ENCODE data around the gene UBE2S.

The UBE2S gene

DNA sequence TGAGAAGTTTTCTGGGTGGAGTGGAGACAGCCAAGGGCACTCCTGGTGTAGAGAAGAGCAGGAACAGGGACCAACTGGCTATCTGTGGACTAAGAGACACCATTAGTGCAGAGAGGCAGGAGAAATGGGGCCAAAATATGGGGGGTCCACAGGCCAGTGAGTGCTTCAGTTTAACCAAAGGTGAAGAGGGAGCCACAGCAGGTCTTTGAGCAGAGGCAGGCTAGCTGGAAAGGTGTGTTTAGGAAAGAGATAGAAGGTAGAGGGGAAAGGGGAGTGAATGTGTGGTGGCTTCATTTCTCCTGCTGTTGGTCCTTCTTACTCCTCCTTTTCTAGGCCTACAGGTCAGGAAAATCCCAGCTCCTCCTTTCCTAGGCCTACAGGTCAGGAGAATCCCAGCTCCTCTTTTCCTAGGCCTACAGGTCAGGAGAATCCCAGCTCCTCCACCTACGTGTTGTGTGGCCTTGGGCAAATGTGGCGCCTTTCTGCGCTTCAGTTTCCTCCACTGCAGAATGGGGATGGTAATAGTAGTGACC, 25.0 kb downstream of the UBE2S start:
- no peak for DNase-seq

DNA sequence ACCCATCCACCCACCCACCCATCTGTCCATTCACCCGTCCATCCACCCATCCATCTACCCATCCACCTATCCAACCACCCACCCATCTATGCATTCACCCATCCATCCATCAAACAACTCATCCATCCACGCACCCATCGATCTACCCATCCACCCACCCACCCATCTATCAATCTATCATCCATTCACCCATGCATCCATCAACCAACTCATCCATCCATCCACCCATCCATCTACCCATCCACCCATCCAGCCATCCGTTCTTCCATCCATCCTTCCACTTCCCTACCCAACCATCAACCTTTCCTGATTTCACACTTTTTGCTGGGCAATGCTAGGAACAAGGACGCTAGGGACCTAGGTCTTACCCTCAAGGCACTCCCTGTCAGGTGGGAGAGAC, 25.6 kb downstream of the UBE2S start:
- DNase-seq = no peak

DNA sequence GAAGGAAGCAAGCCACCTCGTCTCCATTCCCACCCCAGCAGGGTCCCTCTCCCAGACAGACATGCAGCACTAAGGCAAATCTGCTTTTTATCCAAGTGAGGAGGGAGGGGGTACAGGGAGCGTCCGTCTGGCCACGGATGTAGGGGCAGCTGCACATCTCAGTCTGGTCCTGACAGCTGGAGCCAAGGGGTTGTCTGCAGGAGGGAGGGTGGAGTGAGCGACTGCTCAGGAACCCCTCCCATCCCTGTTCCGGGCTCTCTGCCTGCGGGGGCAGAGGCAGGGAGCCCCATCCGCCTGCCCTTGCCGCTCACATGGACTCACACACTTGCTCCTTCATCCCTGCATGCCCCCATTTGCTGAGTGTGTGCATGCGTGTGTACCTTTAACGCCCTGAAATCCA, 28.4 kb downstream of the UBE2S start:
- DNase-seq = no peak

DNA sequence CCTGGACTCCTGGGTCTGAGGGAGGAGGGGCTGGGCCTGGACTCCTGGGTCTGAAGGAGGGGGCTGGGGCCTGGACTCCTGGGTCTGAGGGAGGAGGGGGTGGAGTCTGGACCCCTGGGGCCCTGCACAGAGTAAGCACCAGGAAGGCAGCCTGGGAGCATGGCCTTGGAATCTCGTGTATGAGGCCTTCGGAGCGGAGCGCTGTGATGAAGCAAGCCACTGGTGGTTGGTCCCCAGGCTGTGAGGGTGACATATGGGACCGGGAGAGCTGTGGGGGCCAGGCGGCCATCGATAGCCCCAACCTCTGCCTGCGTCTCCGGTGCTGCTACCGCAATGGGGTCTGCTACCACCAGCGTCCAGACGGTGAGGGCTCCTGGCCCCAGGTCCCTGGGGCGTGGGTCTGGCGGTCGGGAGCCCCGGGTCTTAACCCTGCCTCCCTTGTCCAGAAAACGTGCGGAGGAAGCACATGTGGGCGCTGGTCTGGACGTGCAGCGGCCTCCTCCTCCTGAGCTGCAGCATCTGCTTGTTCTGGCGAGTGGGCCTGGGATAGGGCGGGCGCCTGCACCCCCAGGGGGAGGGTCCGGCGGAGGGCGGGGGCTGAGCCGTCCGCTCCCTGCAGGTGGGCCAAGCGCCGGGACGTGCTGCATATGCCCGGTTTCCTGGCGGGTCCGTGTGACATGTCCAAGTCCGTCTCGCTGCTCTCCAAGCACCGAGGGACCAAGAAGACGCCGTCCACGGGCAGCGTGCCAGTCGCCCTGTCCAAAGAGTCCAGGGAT, 30.0 kb downstream of the UBE2S start:
- DNase-seq = no peak

DNA sequence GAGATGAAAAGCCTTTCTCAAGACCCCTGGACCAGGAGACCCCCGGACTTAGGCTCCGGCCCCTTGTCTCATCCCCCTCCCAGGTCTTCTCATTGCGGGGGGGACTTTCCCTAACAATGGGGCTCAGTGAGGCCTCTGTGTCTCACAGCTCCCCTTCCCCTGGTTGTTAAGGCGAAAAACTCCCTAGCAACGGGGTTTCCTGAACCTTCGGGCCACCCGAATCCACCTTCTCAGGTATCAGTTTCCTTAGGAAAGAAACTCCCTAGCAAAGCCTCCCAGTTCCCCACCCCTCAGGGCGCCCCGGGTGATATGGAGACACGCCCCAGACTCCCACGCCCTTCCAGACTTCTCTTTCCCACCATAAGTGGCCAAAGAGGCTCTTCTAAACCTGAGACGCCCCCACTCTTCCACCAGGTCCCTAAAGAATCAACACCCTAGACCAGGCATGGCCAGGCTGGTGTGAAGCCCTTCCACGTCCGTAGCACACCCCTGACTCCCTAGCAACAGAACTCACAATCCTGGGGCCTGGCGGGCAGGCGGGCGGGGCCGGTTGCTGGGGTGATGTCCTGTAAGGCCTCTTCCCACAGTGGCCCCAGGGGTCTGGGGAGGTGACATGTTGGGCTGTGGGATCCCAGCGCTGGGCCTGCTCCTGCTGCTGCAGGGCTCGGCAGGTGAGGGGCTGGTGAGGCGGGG, 31.2 kb downstream of the UBE2S start, which contains the start of gene TMEM190:
TMEM190 (plus strand) TSS at position 586 of the 693 bp plus-strand sequence; CDS start at position 614, 28 bp downstream.
- no peak for DNase-seq

DNA sequence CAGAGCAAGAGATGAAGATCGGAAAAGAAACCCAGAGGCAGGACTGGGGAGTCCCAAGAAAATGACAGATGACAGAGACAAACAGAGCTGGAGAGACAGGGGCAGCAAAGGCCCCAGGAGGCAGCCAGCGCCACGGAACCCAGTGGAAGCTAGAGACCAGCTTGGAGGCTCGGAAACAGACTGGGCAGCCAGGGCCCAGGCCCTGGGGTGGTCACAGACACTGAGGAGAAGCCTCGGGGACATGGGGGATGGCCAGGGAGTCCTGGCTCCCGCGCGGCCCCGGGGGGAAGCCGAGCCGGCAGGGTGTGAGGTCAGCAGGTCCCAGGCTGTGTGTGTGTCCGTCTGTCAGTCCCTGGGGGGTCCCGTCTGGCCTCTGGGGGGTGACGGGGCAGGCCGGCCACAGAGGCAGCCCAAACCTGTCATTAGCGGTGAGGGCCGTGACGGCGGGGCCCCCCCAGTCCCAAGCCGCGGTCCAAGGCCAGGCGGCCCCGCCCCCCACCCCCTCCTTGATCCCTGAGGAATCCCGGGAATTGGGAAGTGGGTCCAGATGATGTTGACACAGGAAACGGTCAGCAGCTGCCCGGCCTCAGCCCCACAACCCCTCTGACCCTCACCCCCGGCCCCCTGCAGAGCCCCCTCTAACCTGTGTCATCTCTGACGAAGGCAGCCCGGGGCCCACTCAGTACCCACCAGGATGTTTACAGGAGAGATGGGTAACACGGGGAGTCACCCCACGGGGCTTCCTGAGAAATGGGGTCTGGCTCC, 33.4 kb downstream of the UBE2S start:
- DNase-seq = no peak

DNA sequence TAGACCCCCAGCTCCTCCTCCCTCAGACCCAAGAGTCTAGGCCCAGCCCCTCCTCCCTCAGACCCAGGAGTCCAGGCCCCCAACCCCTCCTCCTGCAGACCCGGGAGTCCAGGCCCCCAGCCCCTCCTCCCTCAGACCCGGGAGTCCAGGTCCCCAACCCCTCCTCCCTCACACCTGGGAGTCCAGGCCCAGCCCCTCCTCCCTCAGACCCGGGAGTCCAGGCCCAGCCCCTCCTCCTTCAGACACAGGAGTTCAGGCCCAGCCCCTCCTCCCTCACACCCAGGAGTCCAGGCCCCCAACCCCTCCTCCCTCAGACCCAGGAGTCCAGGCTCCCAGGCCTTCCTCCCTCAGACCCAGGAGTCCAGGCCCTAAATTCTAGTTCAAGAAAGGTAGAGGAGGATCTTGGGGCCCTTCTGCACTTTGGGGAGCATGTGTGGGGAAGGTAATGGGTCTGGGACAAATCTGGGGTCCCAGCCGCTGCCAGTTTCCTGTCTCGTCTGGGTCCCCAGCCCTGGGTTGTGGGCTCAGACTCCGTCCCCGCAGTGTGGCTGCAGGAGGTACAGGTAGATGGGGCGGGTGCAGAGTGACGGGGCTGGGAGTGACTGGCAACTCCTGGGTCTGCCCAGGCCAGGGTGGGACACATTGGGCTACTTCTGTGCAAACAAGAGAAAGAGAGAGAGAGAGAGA, 34.1 kb downstream of the UBE2S start:
- no peak for DNase-seq

DNA sequence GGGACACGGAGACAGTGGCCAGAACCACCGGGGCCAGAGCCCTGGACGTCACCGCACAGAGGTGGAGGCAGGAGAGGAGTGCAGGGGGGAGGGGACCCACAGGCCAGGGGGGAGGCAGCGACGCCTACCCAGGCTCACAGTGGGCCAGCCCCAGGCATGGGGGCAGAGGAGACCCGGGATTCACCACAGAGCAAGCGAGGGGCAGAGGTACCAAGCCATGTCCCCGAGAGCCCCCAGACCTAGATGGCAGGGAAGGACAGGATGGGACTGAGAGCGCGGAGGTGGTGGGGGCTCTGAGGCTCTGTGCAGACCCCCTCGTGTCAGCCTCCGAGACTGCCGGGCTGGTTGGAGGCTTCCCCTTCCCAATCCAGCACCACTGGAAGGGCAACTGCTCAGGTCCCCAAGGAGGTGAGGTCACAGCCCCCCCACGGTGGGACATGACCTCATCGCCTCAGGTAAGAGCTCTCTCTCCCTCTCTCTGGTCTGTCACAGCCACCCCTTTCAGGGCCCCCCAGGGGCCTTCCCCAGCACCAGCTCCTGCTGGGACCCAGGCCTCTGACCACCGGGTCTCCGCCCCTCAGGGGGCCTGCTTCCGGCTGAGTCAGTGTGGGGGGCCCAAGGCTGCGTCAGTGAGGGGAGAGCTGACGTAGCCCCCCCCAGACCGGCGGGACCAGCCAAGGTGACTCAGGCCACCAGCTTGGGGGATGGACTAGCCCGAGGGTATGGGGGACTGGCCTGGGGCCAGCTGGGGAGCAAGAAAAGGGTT, 35.1 kb downstream of the UBE2S start:
- no peak for DNase-seq

DNA sequence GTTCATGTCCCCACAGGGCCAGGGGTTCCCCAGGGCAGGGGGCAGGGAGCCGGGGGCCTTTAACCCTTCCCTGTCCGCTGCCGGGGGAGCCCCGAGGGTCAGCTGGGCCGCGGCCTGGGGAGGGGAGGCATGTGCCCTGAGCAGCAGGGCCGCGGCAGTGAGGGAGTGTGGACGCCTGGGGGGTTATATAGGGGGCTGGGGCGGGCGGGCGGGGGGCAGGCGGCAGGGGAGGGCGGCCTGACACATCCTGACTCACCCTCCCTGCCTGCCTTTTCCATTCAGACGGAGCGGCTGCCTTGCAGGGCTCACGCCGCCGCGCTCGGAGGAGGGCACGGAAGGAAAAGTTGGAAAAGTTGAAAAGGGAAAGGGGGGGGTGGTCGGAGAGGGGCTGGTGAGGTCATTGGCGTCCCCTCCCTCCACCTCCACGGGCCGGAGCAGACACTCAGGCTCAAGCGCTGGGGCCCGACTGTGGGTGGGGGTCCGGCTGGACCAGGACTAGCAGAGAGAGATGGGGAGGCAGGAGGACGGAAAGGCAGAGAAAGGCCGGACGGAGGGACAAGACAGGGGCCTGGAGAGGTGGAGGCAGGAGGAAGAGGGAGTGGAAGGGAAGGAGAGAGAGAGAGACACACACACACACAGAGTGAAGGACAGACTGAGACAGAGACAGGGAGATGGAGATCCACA, 37.1 kb downstream of the UBE2S start, which contains the start of gene IL11:
IL11 (minus strand) TSS at position 159 of the 684 bp plus-strand sequence; CDS start at position 6, 153 bp downstream.
- DNase-seq = no peak

DNA sequence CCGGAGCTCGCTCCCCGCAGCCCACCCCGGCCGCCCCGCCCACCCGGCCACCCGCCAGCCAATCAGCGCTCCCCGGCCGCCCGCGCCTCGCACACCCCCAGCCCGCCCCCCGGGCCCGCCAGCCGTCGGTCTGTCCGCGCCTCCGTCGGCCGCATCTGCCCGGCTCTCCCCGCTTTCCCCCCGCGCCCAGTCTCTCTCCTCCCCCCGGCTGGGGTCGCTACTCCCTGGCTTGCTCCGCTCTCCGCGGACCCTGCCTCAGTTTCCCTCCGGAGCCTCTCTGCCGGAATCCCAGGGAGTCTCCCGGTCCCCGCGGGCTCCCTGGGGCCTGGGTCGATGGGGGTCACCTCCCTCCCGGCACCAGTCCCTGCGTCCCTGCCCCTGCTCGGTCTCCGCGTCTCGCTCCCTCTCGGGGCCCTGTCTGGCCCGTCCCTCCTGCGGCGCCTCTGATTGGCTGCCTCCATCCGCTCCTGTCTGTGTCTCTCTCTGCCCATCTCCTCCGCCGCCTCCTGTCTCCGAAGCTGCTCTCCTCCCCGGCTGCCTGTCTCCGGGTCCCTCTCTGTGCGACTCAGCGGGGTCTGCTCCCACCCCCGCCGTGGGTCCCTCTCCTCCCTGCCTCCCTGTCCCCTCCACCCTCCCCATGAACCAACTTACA, 37.8 kb downstream of the UBE2S start:
- DNase-seq = no peak

DNA sequence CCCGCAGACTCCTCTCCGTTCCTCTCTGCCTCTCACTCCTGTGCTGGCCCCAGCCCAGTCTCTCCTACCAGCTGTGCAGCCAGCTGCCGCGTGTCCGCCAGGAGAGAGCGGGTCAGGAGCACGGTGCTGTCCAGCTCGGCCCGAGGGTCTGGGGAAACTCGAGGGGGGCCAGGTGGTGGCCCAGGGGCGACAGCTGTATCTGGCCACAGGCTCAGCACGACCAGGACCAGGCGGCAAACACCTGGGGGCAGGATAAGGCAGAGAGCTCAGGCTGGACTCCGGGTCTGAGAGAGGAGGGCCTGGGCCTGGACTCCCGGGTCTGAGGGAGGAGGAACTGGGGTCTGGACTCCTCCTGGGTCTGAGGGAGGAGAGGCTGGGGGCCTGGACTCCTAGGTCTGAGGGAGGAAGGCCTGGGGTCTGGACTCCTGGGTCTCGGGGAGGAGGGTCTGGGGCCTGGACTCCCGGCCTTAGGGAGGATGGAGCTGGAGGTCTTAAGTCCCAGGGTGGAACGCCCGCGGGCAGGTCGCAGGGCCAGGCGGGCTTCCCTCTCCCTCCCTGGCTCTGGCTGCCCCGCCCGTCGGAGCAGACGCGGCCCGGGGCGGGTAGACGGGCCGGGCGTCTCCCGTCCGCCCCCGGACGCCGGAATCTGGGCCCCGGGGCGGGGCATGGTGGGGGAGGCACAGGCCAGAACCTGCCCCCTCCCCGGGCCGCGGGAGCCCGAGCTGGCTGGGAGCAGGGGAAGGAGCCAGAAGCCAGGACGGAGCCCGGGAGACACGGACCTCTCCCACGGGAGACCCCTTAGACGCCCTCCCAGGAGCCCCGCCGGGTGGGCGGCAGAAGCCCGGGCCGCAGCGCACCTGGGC, 38.7 kb downstream of the UBE2S start:
- no peak for DNase-seq

DNA sequence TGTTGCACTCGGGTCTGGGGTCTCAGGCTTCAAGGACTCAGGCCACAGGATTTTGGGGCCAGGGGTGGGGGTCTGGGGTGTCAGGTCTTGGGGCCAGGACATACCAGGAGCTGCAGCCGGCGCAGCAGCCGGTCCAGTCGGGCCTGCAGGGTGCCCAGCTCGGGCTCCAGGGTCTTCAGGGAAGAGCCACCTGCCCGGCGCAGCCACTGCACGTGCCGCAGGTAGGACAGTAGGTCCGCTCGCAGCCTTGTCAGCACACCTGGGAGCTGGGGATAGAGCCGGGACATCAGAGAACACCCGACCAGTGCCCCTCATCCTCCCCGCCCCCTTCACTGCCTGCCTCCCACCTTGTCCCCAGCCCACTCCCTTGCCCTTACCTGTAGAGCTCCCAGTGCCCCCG, 39.5 kb downstream of the UBE2S start:
- DNase-seq = no peak

DNA sequence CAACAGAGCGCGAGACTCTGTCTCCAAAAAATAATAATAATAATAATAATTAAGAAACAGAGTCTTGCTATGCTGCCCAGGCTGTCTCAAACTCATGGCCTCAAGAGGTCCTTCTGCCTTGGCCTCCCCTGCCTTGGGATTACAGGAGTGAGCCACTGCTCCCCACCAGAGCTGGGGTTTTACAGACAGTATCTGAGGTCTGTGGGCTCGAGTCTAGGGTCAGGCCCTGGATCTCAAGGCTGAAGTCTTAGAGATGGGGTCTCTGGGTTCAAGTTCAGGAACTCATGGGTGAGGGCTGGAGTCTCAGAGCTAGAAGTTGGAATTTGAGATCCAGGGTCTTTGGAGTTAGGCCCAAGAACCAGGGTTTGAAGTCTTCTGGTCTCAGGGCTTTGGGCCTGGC, 40.8 kb downstream of the UBE2S start:
- no peak for DNase-seq

DNA sequence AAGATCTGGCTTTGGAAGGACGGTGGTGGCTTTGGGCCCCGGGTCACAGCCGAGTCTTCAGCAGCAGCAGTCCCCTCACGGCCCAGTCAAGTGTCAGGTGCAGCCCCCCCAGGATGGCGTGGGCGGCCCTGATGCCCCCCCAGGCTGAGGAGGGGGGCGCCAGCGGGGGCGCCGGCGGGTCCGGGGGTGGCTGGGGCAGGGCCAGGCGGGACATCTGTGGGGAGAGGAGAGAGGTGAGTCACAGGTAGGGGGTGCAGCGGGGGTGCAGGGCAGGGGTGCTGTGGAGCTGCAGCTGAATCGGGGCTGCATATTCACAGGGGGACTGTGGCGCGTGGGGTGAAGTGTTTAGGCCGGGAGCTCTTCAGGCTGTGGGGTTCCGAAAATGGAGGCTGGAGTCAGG, 41.6 kb downstream of the UBE2S start:
- no peak for DNase-seq

DNA sequence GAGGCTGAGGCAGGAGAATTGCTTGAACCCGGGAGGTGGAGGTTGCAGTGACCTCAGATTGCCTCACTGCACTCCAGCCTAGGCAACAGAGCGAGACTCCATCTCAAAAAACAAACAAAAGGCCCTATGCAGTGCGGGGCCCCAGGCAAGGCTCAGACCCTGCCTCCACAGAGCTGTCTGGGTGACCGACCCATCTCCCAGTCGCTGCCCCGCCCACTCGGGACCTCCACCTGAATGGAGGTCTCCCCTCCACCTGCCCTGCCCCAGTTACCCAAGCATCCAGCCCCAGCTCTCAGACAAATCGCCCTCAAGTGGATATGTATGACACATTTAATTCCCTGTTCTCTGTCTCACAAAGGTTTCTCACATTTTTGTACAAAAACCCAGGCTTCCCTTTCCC, 42.3 kb downstream of the UBE2S start:
- no peak for DNase-seq

DNA sequence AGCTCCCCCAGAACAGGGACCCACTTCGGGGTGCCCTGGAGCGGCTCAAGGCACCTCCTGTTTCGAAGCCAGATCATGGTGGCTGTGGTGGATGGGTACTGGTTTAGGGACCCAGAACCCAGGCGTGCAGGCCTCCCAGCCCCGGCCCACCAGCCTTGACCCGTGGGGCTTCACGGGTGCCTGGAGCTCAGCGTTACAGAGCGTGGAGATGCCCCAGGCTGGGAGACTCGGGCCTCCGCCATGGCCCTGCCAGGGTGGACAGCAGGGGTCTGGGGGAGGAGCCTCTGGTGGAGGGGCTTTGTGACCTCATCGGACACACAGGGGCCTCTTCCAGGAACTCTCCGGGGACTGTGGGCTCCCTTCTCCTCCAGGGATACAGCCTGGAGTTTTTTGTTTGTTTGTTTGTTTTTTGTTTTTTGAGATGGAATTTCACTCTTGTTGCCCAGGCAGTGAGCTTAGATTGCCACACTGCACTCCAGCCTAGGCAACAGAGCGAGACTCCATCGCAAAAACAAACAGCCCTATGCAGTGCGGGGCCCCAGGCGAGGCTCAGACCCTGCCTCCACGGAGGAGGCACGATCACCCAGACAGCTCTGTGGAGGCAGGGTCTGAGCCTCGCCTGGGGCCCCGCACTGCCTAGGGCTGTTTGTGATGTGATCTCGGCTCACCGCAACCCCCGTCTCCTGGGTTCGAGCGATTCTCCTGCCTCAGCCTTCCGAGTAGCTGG, 44.4 kb downstream of the UBE2S start, which contains the start of gene GARIN5B:
GARIN5B (minus strand) TSS at position 271 of the 727 bp plus-strand sequence; CDS start at position 77, 194 bp downstream.
- no peak for DNase-seq

DNA sequence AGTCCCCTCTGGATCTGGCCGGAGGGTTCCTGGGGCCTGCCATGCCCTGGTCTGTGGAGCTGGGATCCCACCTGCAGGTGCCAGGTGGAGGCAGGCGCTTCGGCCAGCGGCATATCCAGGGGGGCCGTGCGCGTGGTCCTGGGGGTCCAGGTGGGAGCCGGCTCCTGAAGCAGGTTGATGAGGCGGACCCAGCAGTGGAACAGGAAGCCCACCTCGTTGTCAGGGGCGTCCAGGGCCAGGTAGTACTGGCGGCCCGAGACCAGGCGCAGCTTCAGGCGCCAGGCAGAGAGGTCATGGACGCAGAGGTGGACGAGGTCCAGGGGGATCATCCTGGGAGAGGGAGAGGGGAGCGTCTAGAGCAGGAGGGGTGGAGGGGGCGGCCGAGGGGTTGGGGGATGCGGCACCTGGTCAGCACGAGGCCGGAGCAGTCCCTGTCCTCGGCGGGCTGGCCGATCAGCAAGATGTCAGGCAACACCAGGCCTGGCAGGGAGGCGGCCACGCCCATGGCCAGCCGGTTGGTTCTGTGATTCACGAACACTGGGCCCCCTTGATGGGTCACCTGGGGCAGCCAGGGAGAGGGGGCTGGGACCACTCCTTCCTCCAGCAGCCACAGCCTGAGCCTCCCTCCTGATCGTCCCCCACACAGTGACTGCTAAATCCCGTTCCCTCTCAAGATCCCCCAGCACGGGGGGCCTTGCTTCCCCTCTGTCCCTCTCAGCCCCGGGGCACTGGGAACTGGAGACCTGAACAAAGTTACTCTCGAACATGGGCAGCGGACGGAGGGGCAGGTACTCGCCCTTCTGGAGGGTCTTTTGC, 45.2 kb downstream of the UBE2S start:
- no peak for DNase-seq

DNA sequence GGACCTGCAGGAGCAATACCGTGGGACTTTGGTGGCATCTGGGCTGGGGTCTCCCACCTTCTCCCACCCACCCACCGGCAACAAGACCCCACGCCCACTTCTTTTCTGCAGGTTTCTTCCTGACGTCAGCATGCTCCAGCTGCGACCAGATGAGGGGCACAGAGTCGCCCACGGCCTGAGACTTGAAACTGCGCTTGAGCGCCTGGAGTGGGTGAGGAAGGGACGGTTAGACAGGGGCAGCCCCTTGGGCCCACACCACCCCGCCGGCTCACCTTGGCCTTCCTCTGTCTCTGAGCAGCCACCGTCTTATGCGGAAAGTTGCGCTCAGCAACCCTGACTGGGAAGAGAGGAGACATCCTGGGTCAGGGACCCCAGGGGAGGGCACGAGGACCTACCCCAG, 46.7 kb downstream of the UBE2S start:
- DNase-seq = no peak

All from effector CD8-positive, alpha-beta T cell (primary cell).